ENCODE results near the gene COL27A1. TPM values are rescaled to one million over a fixed set of nuclear protein-coding genes. Genes with fewer than 3 reads are reported as not detected.

COL27A1 gene
- total and polyA plus RNA-seq, 9 of the 15 experiments (the other 6 are each of a cell fraction or from before 2014, with no cell fraction given) = 0.07 TPM; not detected in 8

DNA sequence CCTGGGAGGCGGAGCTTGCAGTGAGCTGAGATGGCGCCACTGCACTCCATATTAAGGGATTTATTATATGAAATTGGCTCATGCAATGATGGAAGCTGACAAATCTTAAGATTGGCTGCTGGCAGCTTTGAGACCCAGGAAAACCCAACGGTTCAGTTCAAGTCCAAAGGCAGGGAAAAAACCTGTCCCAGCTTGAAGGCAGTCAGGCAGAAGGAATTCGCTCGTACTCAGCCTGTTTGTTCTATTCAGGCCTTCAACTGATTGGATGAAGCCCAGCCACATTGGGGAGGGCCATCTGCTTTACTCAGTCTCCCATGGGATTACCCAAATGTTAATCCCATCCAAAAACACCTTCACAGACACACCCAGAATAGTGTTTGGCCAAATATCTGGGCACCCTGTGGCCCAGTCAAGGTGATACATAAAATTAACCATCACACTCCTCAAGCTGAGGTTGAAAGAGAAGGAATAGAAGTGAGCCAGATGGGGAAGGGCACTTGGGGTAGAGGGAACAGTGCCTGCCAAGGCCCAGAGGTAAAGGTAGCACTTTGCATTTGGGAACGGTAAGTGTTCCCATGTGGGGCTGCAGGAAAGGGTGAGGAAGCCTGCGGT lies 159.0 kb downstream of the COL27A1 start:
- TF ChIP-seq RBM17 (IDR thresholded peaks at IDR 0.05; ENCODE audit: borderline replicate concordance, low read depth, low read length) = no peak
- no peak for TF ChIP-seq ZFX (CRISPR knock-in tag; IDR thresholded peaks at IDR 0.05)
- no peak for TF ChIP-seq ZNF121 (CRISPR knock-in tag; conservative IDR thresholded peaks at IDR 0.05)
- TF ChIP-seq ZNF644 (tag; IDR thresholded peaks at IDR 0.05; ENCODE audit: low read depth) = no peak

More for the DNA sequence above, 159.0 kb downstream of the COL27A1 start:
- Histone ChIP-seq H3K27ac (ENCODE audit: extremely low read depth, low read depth, low read length) (no peak overlapping the region), H3K4me2 (ENCODE audit: insufficient read depth, low read length) (no peak overlapping the region), H3K27me3 (ENCODE audit: control insufficient read depth in 2 of 2, insufficient read depth in 2 of 2, low read length in 2 of 2) (peaks cover 16 to 28% of the 10 kb centered on the region in 2 experiments), H3K79me2 (ENCODE audit: control insufficient read depth, insufficient read depth, low read length) (no peaks in the 10 kb centered on the region), H3K4me3 (no peak overlapping the region), H3K9me1 (ENCODE audit: control insufficient read depth, insufficient read depth, low read length) (no peaks in the 10 kb centered on the region), H3K36me3 (ENCODE audit: control insufficient read depth, insufficient read depth, low read length) (no peaks in the 10 kb centered on the region), H3K4me1 (replicated peaks in 1 of 2; ENCODE audit: control insufficient read depth in 2 of 2, insufficient read depth in 2 of 2, low read length in 2 of 2) (no peaks in the 10 kb centered on the region; a peak in 1 of 5 replicates), H4K20me1 (replicated peaks; ENCODE audit: control insufficient read depth, insufficient read depth, low read length) (no peaks in the 10 kb centered on the region), H3K9ac (ENCODE audit: insufficient read depth in 1 of 2, low read depth in 2 of 2, low read length in 2 of 2) (no peak overlapping the region), H2AFZ (ENCODE audit: low read depth, low read length) (no peak overlapping the region), H3K9me3 (replicated peaks; ENCODE audit: control insufficient read depth, insufficient read depth, low read depth, low read length) (no peaks in the 10 kb centered on the region)
- ChIA-PET POLR2A (interaction anchor here (0.6 to 1.0 kb wide), 2 partner anchors 23 to 277 kb away, joined by 3 to 4 read pairs; no protein-coding TSS in a partner anchor), CTCF (ENCODE audit: low intra/inter-chr PET ratio) (no interaction called here)
- 12% methylated on average over 7 of the region's 7 CpGs for WGBS (ENCODE audit: insufficient coverage, low coverage, missing lambda C conversion rate)
- BruUV-seq (replicated peaks) = no TSS peak
- no peak for DNase-seq (ENCODE audit: extremely low read depth in 1 of 4, low spot score in 3 of 4)
- no peak for ATAC-seq
- intact Hi-C loops (cut with micrococcal nuclease) = no loop called here
- in situ Hi-C loops (cut with MboI) = no loop called here
- no peak for FAIRE-seq

Data from K562 (cell line).